SJSA1 (cell line): ENCODE measurements around the gene XRCC4. TPM values are rescaled to one million over a fixed set of nuclear protein-coding genes. Genes with fewer than 3 reads are reported as not detected.
A peak's percentile ranks its signal among the peaks of the same experiment; 100 is the strongest.

Experiments
- DNase-seq, 2 experiments: peaks; one replicate each; pipeline ENCODE4 v3.0.0-alpha.2; 2015 to 2020; ENCODE audit warnings: low spot score in 2 of 2, low read depth in 1 of 2
- H3K27ac ChIP-seq: fragments of 250-450 bp; sonication (Bioruptor Pico); 2 replicates; pipeline ENCODE4 v1.5.1; 2020; ENCODE audit warnings: mild to moderate bottlenecking, moderate library complexity
- H3K27me3 ChIP-seq: fragments of 250-450 bp; sonication (Bioruptor Pico); replicated peaks from 2 replicates; pipeline ENCODE4 v1.5.1; 2020; ENCODE audit warnings: mild to moderate bottlenecking, moderate library complexity
- H3K36me3 ChIP-seq: fragments of 250-450 bp; sonication (Bioruptor Pico); 2 replicates; pipeline ENCODE4 v1.5.1; 2020; ENCODE audit warnings: mild to moderate bottlenecking
- H3K4me1 ChIP-seq: fragments of 250-450 bp; sonication (Bioruptor Pico); replicated peaks from 2 replicates; pipeline ENCODE4 v1.6.1; 2021; ENCODE audit warnings: mild to moderate bottlenecking
- H3K4me3 ChIP-seq: fragments of 250-450 bp; sonication (Bioruptor Pico); 2 replicates; pipeline ENCODE4 v1.5.1; 2020; ENCODE audit warnings: mild to moderate bottlenecking
- H3K9me3 ChIP-seq: fragments of 250-450 bp; sonication (Bioruptor Pico); replicated peaks from 2 replicates; pipeline ENCODE4 v1.5.1; 2020; ENCODE audit warnings: mild to moderate bottlenecking
- total RNA-seq: library from RNA; depleted of rRNA; stranded (reverse); fragments of >200 nt; shearing (Covaris generic); gene quantifications from 2 replicates; pipeline ENCODE4 v1.2.3, GENCODE V29; 2014

The XRCC4 gene
- total RNA-seq, 1 experiment from 2014 or later, result 16.1 TPM

- no peak overlapping the region for H3K4me3 ChIP-seq
- no peak overlapping the region for H3K27ac ChIP-seq
- no peaks in the 10 kb centered on the region for H3K36me3 ChIP-seq
These were observed 32.0 kb downstream of the XRCC4 start for GRCh38 chr5:83109380-83109779.

GRCh38 chr5:83115816-83116215 is 38.5 kb downstream of the XRCC4 start:
- Histone ChIP-seq H3K27ac (no peak overlapping the region), H3K9me3 (no peaks in the 10 kb centered on the region; the same call in 1 of the 2 replicates), H3K27me3 (no peaks in the 10 kb centered on the region), H3K4me3 (no peak overlapping the region), H3K36me3 (no peaks in the 10 kb centered on the region; the same call in 1 of the 2 replicates), H3K4me1 (no peaks in the 10 kb centered on the region)
- no peak for DNase-seq

More at GRCh38 chr5:83109380-83109779, 32.0 kb downstream of the XRCC4 start:
- no peak for DNase-seq
- no peaks in the 10 kb centered on the region for H3K27me3 ChIP-seq
- no peaks in the 10 kb centered on the region for H3K9me3 ChIP-seq
- no peaks in the 10 kb centered on the region for H3K4me1 ChIP-seq

- H3K4me1 ChIP-seq, result no peaks in the 10 kb centered on the region
- H3K36me3 ChIP-seq, result no peaks in the 10 kb centered on the region; the same call in 1 of the 2 replicates
- H3K27me3 ChIP-seq, result no peaks in the 10 kb centered on the region
- H3K4me3 ChIP-seq, result no peak overlapping the region
- no peak for DNase-seq
- H3K9me3 ChIP-seq, result no peaks in the 10 kb centered on the region; the same call in 1 of the 2 replicates
- no peak overlapping the region for H3K27ac ChIP-seq
These were observed 41.1 kb downstream of the XRCC4 start for GRCh38 chr5:83118471-83118870.

DNA sequence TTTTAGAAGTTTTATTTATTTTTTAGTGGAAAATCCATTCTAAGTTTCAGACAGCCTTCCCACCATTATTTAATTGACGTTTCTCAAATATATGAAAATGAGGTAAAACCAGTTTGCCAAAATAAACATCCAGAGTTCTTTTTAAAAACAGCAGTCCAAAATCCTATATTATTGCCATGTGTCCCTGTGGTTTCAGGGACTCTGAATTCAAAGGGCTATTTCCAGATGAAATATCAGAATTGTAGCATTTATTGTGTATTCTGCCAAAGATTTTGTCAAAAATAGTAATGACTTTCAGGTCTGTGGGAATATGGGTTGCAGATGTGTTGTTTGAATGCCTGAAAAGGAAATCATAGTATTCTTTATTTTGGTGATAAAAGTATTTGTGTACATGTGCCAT is 41.6 kb downstream of the XRCC4 start:
- Histone ChIP-seq H3K4me1 (no peaks in the 10 kb centered on the region), H3K4me3 (no peak overlapping the region), H3K9me3 (no peaks in the 10 kb centered on the region; the same call in 1 of the 2 replicates), H3K27ac (no peak overlapping the region), H3K27me3 (no peaks in the 10 kb centered on the region), H3K36me3 (no peaks in the 10 kb centered on the region; the same call in 1 of the 2 replicates)
- no peak for DNase-seq

GRCh38 chr5:83124593-83124992 is 47.2 kb downstream of the XRCC4 start:
- H3K27ac ChIP-seq, result no peak overlapping the region
- no peak overlapping the region for H3K4me3 ChIP-seq
- no peaks in the 10 kb centered on the region for H3K27me3 ChIP-seq
- no peak for DNase-seq
- no peaks in the 10 kb centered on the region for H3K9me3 ChIP-seq
- H3K36me3 ChIP-seq, result no peaks in the 10 kb centered on the region
- peaks cover 7% of the 10 kb centered on the region for H3K4me1 ChIP-seq

- Histone ChIP-seq H3K4me1 (peaks cover 7% of the 10 kb centered on the region), H3K9me3 (no peaks in the 10 kb centered on the region), H3K36me3 (no peaks in the 10 kb centered on the region), H3K27me3 (no peaks in the 10 kb centered on the region), H3K27ac (no peak overlapping the region), H3K4me3 (no peak overlapping the region)
- no peak for DNase-seq
These were observed 48.2 kb downstream of the XRCC4 start for GRCh38 chr5:83125560-83125959.

DNA sequence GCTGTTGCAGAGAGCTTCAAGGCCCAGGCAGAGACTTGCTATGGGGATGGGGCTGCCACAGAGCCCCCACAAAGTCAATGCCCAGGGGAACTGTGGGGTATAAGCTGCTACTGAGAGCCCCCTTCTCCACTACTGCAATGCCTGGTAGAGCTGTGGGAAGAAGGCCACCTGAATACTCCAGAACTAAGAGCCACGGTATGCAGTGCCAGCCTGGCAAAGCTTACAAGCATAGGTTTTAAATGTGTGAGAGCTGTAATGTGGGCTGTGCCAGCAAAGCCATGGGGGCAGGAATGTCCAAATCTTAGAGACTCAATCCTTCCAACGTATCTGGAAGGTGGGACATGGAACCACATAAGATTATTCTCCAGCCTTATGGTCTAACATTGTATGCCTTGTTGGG is 49.2 kb downstream of the XRCC4 start:
- no peak overlapping the region for H3K27ac ChIP-seq
- H3K9me3 ChIP-seq, result no peaks in the 10 kb centered on the region
- H3K36me3 ChIP-seq, result no peaks in the 10 kb centered on the region
- no peak for DNase-seq
- H3K4me1 ChIP-seq, result peaks cover 7% of the 10 kb centered on the region
- no peak overlapping the region for H3K4me3 ChIP-seq
- H3K27me3 ChIP-seq, result no peaks in the 10 kb centered on the region

GRCh38 chr5:83133797-83134196 is 56.5 kb downstream of the XRCC4 start:
- H3K4me1 ChIP-seq, result no peaks in the 10 kb centered on the region
- H3K27ac ChIP-seq, result no peak overlapping the region
- no peaks in the 10 kb centered on the region for H3K36me3 ChIP-seq
- H3K27me3 ChIP-seq, result no peaks in the 10 kb centered on the region
- DNase-seq, result no peak
- H3K4me3 ChIP-seq, result no peak overlapping the region
- no peaks in the 10 kb centered on the region for H3K9me3 ChIP-seq

- no peaks in the 10 kb centered on the region for H3K27me3 ChIP-seq
- no peak for DNase-seq
- H3K27ac ChIP-seq, result no peak overlapping the region
- no peak overlapping the region for H3K4me3 ChIP-seq
- H3K36me3 ChIP-seq, result no peaks in the 10 kb centered on the region
- no peaks in the 10 kb centered on the region for H3K4me1 ChIP-seq
- H3K9me3 ChIP-seq, result no peaks in the 10 kb centered on the region
These were observed 65.2 kb downstream of the XRCC4 start for GRCh38 chr5:83142526-83142925.

GRCh38 chr5:83145241-83145640 is 67.9 kb downstream of the XRCC4 start:
- Histone ChIP-seq H3K27me3 (no peaks in the 10 kb centered on the region), H3K4me3 (no peak overlapping the region), H3K9me3 (no peaks in the 10 kb centered on the region), H3K36me3 (no peaks in the 10 kb centered on the region), H3K4me1 (peaks cover 3% of the 10 kb centered on the region), H3K27ac (no peak overlapping the region)
- no peak for DNase-seq

DNA sequence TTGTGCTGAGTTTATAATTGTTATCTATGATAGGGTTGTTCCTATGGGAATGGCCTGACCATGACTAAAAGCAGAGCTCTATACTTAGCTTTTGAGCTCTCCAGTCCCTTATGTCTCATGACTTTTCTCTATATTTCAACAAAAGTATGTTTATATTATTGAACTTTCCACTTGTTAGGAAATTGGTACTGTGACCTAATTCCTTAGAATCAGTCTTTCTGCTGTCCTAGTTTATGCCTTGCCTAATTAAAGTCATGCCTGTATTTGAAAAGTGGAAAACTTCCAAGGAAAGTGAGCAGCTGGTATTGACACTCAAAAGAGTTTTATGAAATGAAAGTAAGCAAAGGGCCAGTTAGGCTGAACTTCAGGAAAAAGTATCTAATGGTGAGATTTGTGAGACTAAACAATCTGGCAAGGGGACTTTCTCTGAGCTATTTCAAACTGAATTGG is 68.6 kb downstream of the XRCC4 start:
- H3K4me1 ChIP-seq, result peaks cover 7% of the 10 kb centered on the region
- H3K27me3 ChIP-seq, result no peaks in the 10 kb centered on the region
- no peak for DNase-seq
- H3K27ac ChIP-seq, result no peak overlapping the region
- no peak overlapping the region for H3K4me3 ChIP-seq
- H3K36me3 ChIP-seq, result no peaks in the 10 kb centered on the region
- H3K9me3 ChIP-seq, result no peaks in the 10 kb centered on the region

- no peaks in the 10 kb centered on the region for H3K27me3 ChIP-seq
- no peaks in the 10 kb centered on the region for H3K9me3 ChIP-seq
- DNase-seq, result no peak
- H3K27ac ChIP-seq, result no peak overlapping the region
- no peak overlapping the region for H3K4me3 ChIP-seq
- H3K4me1 ChIP-seq, result peaks cover 7% of the 10 kb centered on the region
- H3K36me3 ChIP-seq, result no peaks in the 10 kb centered on the region
These were observed 69.1 kb downstream of the XRCC4 start for GRCh38 chr5:83146441-83146840.

DNA sequence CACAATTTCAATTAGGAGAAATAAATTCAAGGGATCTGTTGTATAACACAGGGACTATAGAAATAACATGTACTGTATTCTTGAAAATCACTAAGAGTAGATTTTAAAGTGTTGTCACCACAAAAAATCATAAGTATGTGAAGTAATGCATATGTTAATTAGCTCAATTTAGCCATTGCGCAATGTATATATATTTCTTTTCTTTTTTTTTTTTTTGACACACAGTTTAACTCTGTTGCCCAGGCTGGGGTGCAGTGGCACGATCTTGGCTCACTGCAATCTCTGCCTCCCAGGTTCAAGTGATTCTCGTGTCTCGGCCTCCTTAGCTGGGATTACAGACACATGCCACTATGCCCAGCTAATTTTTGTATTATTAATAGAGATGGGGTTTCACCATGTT is 70.2 kb downstream of the XRCC4 start:
- H3K4me1 ChIP-seq, result peaks cover 7% of the 10 kb centered on the region
- no peaks in the 10 kb centered on the region for H3K36me3 ChIP-seq
- H3K27me3 ChIP-seq, result no peaks in the 10 kb centered on the region
- H3K4me3 ChIP-seq, result no peak overlapping the region
- H3K27ac ChIP-seq, result no peak overlapping the region
- no peaks in the 10 kb centered on the region for H3K9me3 ChIP-seq
- no peak for DNase-seq

DNA sequence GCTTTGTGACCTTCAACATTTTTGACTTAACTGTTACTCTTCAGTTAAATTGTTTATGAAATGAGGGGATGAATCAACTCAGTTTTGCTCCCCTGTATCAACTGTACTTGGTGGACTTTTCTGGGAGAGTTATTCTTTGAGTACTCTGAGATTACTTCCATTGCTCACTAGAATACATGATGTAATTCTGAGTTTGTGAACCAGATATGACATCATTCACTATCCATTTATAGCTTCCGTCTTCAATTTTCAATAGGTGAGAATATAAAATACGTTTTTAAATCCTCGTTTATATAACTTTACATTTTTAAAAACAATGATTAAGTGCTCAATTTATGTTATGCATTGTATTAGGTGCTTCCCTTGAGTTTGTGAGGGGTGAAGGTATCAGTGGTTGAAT is 71.0 kb downstream of the XRCC4 start:
- H3K36me3 ChIP-seq, result no peaks in the 10 kb centered on the region
- H3K27me3 ChIP-seq, result no peaks in the 10 kb centered on the region
- no peak overlapping the region for H3K27ac ChIP-seq
- H3K4me1 ChIP-seq, result peaks cover 7% of the 10 kb centered on the region
- no peak overlapping the region for H3K4me3 ChIP-seq
- no peaks in the 10 kb centered on the region for H3K9me3 ChIP-seq
- DNase-seq, result no peak

GRCh38 chr5:83149671-83150070 is 72.3 kb downstream of the XRCC4 start:
- H3K27ac ChIP-seq, result no peak overlapping the region
- H3K4me1 ChIP-seq, result peaks cover 7% of the 10 kb centered on the region
- H3K27me3 ChIP-seq, result no peaks in the 10 kb centered on the region
- no peaks in the 10 kb centered on the region for H3K36me3 ChIP-seq
- H3K4me3 ChIP-seq, result no peak overlapping the region
- H3K9me3 ChIP-seq, result no peaks in the 10 kb centered on the region
- peak; percentile 60 to 72 for DNase-seq
